Esophagus squamous epithelium (tissue), 5 donors: ENCODE results near the gene GUF1. TPM values are rescaled to one million over a fixed set of nuclear protein-coding genes. Genes with fewer than 3 reads are reported as not detected.

Experiments used
- DNase-seq: peaks from one replicate; lab custom pipeline; 2025; lab: John Stamatoyannopoulos, UW
- H3K27ac ChIP-seq, 4 donors: fragments of 200-600 bp; sonication (generic); one replicate each; pipeline ENCODE4 v1.5.1; 2016 to 2019; ENCODE audit warnings: mild to moderate bottlenecking in 1 of 4
- H3K27me3 ChIP-seq, 4 donors: fragments of 200-600 bp; sonication (generic); 1 replicate in 3 of 4; 2 replicates in 1 of 4; pipeline versions ENCODE4 v1.5.1 to v1.6.0; 2017 to 2021; ENCODE audit warnings: antibody characterized with exemption in 1 of 4
- H3K36me3 ChIP-seq, 3 donors: fragments of 200-600 bp; sonication (generic); one replicate each; pipeline ENCODE4 v1.5.1; 2016 to 2019
- H3K4me1 ChIP-seq, 3 donors: fragments of 200-600 bp; sonication (generic); one replicate each; pipeline ENCODE4 v1.5.1; 2017 to 2019
- H3K4me3 ChIP-seq, 4 donors: fragments of 200-600 bp; sonication (generic); 1 replicate in 3 of 4; 2 replicates in 1 of 4; pipeline ENCODE4 v1.5.1; 2016 to 2019; ENCODE audit warnings: mild to moderate bottlenecking in 2 of 4, moderate library complexity in 1 of 4
- H3K9me3 ChIP-seq, 3 donors: fragments of 200-600 bp; sonication (generic); one replicate each; pipeline ENCODE4 v1.5.1; 2016 to 2019
- POLR2A ChIP-seq, 4 donors: fragments of 450-650 bp; IDR thresholded peaks; one replicate each; pipeline ENCODE4 v1.6.1; 2017; ENCODE audit warnings: antibody characterized with exemption in 4 of 4, mild to moderate bottlenecking in 4 of 4, moderate library complexity in 3 of 4
- WGBS, 2 donors: methylation state at CpG; one replicate each; pipeline ENCODE4 v1.1.5; 2018; 5-methylcytosine and 5-hydroxymethylcytosine counted together
- intact Hi-C: fragments of 100-400 bp; cut with DNase I; formaldehyde crosslinking; loops from one replicate; pipeline ENCODE4 v1.15.0; 2022
- total RNA-seq, 4 donors: library from RNA; depleted of rRNA; stranded (reverse); fragments of >200 nt; gene quantifications; one replicate each; pipeline ENCODE4 v1.1.0, GENCODE V29; 2016
- TF ChIP-seq, protein P1 (sequence below), 6 experiments: fragments of 450-650 bp in 4 of 6; fragments of 200-600 bp in 2 of 6; sonication (generic) in 2 of 6; IDR thresholded peaks; one replicate each; pipeline ENCODE4 v1.5.1; 2016 to 2019; ENCODE audit warnings: antibody characterized with exemption in 6 of 6, mild to moderate bottlenecking in 4 of 6, moderate library complexity in 4 of 6
- donor health status: DM: yes; HTN: yes; CAD: no.

Gene GUF1
- total RNA-seq, 4 donors from 2014 or later, result 15.3 to 21.7 (median 17.4) TPM

DNA sequence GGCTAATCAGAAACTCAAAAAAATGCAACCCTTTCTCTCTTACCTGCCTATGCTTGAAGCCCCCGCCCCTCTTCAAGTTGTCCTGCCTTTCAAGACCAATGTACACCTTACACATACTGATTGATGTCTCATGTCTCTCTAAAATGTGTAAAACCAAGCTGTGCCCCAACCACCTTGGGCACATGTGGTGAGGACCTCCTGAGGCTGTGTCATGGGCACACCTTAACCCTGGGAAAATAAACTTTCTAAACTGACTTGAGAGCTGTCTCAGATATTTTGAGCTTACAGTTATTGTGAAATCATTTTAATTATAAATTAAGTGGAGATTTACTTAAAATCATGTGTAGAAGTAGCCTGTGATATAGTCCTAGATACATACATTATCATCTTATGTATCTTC lies 22.2 kb downstream of the GUF1 start:
- no peaks in the 10 kb centered on the region for H3K4me1 ChIP-seq
- no peaks in the 10 kb centered on the region for H3K9me3 ChIP-seq
- intact Hi-C loops, result no loop called here
- H3K27ac ChIP-seq, result no peak overlapping the region
- no peak for DNase-seq
- no peak overlapping the region for H3K4me3 ChIP-seq
- H3K36me3 ChIP-seq, result peaks cover 0 to 94% (median 4%) of the 10 kb centered on the region in 3 donors
- TF ChIP-seq, protein P1, sequence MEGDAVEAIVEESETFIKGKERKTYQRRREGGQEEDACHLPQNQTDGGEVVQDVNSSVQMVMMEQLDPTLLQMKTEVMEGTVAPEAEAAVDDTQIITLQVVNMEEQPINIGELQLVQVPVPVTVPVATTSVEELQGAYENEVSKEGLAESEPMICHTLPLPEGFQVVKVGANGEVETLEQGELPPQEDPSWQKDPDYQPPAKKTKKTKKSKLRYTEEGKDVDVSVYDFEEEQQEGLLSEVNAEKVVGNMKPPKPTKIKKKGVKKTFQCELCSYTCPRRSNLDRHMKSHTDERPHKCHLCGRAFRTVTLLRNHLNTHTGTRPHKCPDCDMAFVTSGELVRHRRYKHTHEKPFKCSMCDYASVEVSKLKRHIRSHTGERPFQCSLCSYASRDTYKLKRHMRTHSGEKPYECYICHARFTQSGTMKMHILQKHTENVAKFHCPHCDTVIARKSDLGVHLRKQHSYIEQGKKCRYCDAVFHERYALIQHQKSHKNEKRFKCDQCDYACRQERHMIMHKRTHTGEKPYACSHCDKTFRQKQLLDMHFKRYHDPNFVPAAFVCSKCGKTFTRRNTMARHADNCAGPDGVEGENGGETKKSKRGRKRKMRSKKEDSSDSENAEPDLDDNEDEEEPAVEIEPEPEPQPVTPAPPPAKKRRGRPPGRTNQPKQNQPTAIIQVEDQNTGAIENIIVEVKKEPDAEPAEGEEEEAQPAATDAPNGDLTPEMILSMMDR (IDR thresholded peaks at IDR 0.05), result no peak
- TF ChIP-seq POLR2A (IDR thresholded peaks at IDR 0.05), result no peak
- no peaks in the 10 kb centered on the region for H3K27me3 ChIP-seq
- 91 to 100% methylated on average over 1 of the region's 1 CpG for WGBS, 2 donors

DNA sequence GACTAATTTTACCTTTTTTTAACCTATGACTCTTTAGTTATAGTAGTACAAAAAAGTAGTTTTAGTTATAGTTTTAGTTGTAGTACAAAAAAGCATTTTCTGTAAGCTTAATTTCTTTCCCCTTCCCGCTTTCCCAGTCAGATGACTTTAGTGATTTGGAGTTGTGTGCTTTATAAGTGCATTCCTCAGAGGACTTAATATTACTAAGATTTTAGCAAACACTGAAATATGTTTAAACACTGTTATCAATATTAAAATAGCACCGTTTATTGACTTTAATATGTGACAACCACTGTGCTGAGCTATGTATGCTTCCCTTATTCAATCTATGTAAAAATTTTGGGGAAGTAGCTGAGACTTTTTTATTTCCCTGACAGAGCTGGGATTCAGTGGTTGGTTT lies 22.8 kb downstream of the GUF1 start:
- 70 to 81% methylated on average over 2 of the region's 2 CpGs for WGBS, 2 donors
- Histone ChIP-seq H3K27me3 (no peaks in the 10 kb centered on the region), H3K36me3 (peaks cover 0 to 94% (median 4%) of the 10 kb centered on the region in 3 donors), H3K9me3 (no peaks in the 10 kb centered on the region), H3K27ac (no peak overlapping the region), H3K4me3 (no peak overlapping the region), H3K4me1 (no peaks in the 10 kb centered on the region)
- intact Hi-C loops, result no loop called here
- no peak for TF ChIP-seq POLR2A (IDR thresholded peaks at IDR 0.05)
- TF ChIP-seq, protein P1 (IDR thresholded peaks at IDR 0.05), result no peak
- DNase-seq, result no peak

DNA sequence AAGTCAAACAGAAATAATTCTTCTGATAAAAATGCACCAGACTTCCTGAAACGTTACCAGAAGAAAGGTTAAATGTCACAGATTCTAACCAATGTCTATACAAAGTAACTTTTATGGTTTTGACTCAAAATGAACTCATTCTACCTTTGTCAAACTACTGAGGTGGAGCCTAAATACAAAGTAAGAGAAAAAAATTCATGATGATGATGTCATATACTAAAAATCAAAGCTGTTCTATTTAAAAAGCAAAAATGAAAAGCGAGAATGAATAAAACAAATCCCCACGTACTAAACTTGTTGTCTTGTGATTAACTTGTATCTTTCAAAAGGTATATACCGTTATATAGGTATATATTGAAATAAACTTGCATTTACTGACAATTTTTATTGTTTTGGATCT lies 26.5 kb downstream of the GUF1 start:
- H3K27ac ChIP-seq, result no peak overlapping the region

DNA sequence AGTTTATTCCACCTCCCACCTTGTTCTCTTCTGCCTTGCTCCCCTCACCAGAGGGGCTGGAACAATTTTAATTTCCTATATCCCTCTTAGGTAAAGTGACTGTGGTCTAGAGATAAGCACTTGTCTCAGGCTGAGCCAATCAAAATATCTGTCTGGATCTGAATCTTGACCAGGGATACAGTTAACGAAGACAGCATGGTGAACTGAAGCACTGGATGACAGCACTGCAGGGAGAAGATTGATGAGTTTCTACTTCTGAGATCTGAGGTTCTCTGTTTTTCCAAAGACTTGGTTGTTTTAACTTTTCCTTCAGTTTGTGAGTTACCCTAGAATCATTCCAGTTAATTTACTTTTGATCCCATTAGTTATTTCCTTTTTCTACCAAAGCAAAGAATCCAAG lies 34.9 kb downstream of the GUF1 start:
- H3K9me3 ChIP-seq, result no peaks in the 10 kb centered on the region
- TF ChIP-seq, protein P1 (IDR thresholded peaks at IDR 0.05), result no peak
- no peak for TF ChIP-seq POLR2A (IDR thresholded peaks at IDR 0.05)
- no peak overlapping the region for H3K4me3 ChIP-seq
- H3K27ac ChIP-seq, result no peak overlapping the region
- intact Hi-C loops, result no loop called here
- 94 to 100% methylated on average over 1 of the region's 1 CpG for WGBS, 2 donors
- no peak for DNase-seq
- no peaks in the 10 kb centered on the region for H3K27me3 ChIP-seq
- H3K36me3 ChIP-seq, result peaks cover 0 to 20% (median 0%) of the 10 kb centered on the region in 3 donors
- H3K4me1 ChIP-seq, result no peaks in the 10 kb centered on the region

More for the DNA sequence above, 26.5 kb downstream of the GUF1 start:
- Histone ChIP-seq H3K4me1 (no peaks in the 10 kb centered on the region), H3K9me3 (no peaks in the 10 kb centered on the region), H3K4me3 (no peak overlapping the region), H3K27me3 (no peaks in the 10 kb centered on the region), H3K36me3 (peaks cover 0 to 78% (median 0%) of the 10 kb centered on the region in 3 donors)
- no peak for DNase-seq
- intact Hi-C loops, result no loop called here
- TF ChIP-seq, protein P1 (IDR thresholded peaks at IDR 0.05), result no peak
- TF ChIP-seq POLR2A (IDR thresholded peaks at IDR 0.05), result no peak
- 76 to 84% methylated on average over 4 of the region's 4 CpGs for whole genome bisulfite sequencing, 2 donors

DNA sequence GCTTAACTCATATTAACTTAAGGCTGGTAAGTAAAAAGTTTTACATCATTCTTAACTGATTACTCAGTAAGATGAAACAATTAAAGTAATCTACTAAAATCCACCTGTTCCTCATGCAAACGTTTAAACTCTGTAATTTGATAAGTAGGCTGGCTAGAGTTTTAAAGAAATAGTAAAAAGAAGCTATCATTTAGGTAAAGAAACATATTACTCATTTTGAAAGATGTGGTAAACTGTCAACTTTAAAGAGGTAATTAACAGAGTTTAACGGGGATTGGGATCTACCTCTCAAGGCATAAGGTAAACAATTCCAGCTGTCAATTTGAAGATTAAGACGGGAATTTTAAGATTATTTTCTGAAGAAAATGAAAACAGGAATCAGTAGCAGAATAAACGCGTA lies 38.4 kb downstream of the GUF1 start:
- intact Hi-C loops, result no loop called here
- TF ChIP-seq POLR2A (IDR thresholded peaks at IDR 0.05), result no peak
- TF ChIP-seq, protein P1 (IDR thresholded peaks at IDR 0.05), result no peak
- H3K4me3 ChIP-seq, result no peak overlapping the region
- 62 to 69% methylated on average over 5 of the region's 5 CpGs for whole genome bisulfite sequencing, 2 donors
- H3K27me3 ChIP-seq, result no peaks in the 10 kb centered on the region
- H3K27ac ChIP-seq, result no peak overlapping the region
- DNase-seq, result no peak
- H3K9me3 ChIP-seq, result no peaks in the 10 kb centered on the region
- peaks cover 0 to 18% (median 0%) of the 10 kb centered on the region in 3 donors for H3K36me3 ChIP-seq
- H3K4me1 ChIP-seq, result no peaks in the 10 kb centered on the region
